Left ventricle myocardium inferior (tissue), 1 donor: ENCODE results near the gene ST14. TPM values are rescaled to one million over a fixed set of nuclear protein-coding genes. Genes with fewer than 3 reads are reported as not detected.

Experiments used
- DNase-seq: peaks from one replicate; pipeline ENCODE4 v3.0.0-alpha.2; 2020
- H3K27ac ChIP-seq: fragments of 200-600 bp; replicated peaks from 2 replicates; pipeline ENCODE4 v1.8.0; 2021
- H3K27me3 ChIP-seq: fragments of 200-600 bp; 2 replicates; pipeline ENCODE4 v1.8.0; 2021; ENCODE audit warnings: low read depth
- H3K36me3 ChIP-seq: fragments of 200-600 bp; 2 replicates; pipeline ENCODE4 v1.8.0; 2021
- H3K4me1 ChIP-seq: fragments of 200-600 bp; 2 replicates; pipeline ENCODE4 v1.8.0; 2021
- H3K4me3 ChIP-seq: fragments of 200-600 bp; 2 replicates; pipeline ENCODE4 v1.8.0; 2021; ENCODE audit warnings: mild to moderate bottlenecking, moderate library complexity
- H3K9me3 ChIP-seq: fragments of 200-600 bp; replicated peaks from 2 replicates; pipeline ENCODE4 v1.8.0; 2021
- CTCF ChIP-seq: fragments of 200-600 bp; IDR thresholded peaks from 2 replicates; pipeline ENCODE4 v1.8.0; 2021; ENCODE audit warnings: antibody characterized with exemption, mild to moderate bottlenecking, borderline replicate concordance
- intact Hi-C: fragments of 100-400 bp; cut with micrococcal nuclease; formaldehyde crosslinking; loops from one replicate; pipeline ENCODE4 v1.11.0; 2022
- total RNA-seq: library from RNA; stranded (reverse); fragmentation: NEBNext Ultra II Directional; extraction: Animal tissue kit (Norgen Biotek cat#: 25700); gene quantifications from one replicate; pipeline ENCODE4 v1.2.1, GENCODE V29; 2021
- donor health status: DM: no; HTN: yes; CAD: no; lungs with severe emphysema.

The ST14 gene
- total RNA-seq, 1 donor from 2014 or later: 1.0 TPM

- no peaks in the 10 kb centered on the region for H3K27me3 ChIP-seq
- intact Hi-C loops: no loop called here
- H3K4me1 ChIP-seq: peaks cover 63% of the 10 kb centered on the region
- no peak for DNase-seq
- H3K9me3 ChIP-seq: no peaks in the 10 kb centered on the region
- H3K4me3 ChIP-seq: no peak overlapping the region
- no peak for TF ChIP-seq CTCF
- peak overlapping the region; percentile 41 for H3K27ac ChIP-seq
- H3K36me3 ChIP-seq: peaks cover 42% of the 10 kb centered on the region
Observed at GRCh38 chr11:130122141-130122575, 37.4 kb upstream of the ST14 start.

- no peaks in the 10 kb centered on the region for H3K9me3 ChIP-seq
- no peak for DNase-seq
- intact Hi-C loops: no loop called here
- H3K4me3 ChIP-seq: no peak overlapping the region
- no peak for TF ChIP-seq CTCF
- H3K36me3 ChIP-seq: peaks cover 56% of the 10 kb centered on the region
- peaks cover 59% of the 10 kb centered on the region for H3K4me1 ChIP-seq
- peak overlapping the region; percentile 71 for H3K27ac ChIP-seq
- H3K27me3 ChIP-seq: no peaks in the 10 kb centered on the region
Observed at GRCh38 chr11:130123414-130124040, 36.1 kb upstream of the ST14 start.

GRCh38 chr11:130124096-130124495 lies 35.5 kb upstream of the ST14 start:
- no peak for TF ChIP-seq CTCF
- no peaks in the 10 kb centered on the region for H3K9me3 ChIP-seq
- H3K4me1 ChIP-seq: peaks cover 53% of the 10 kb centered on the region
- H3K4me3 ChIP-seq: no peak overlapping the region
- H3K36me3 ChIP-seq: peaks cover 62% of the 10 kb centered on the region
- peak; percentile 65 for DNase-seq
- H3K27me3 ChIP-seq: no peaks in the 10 kb centered on the region
- peak overlapping the region; percentile 71 for H3K27ac ChIP-seq
- intact Hi-C loops: no loop called here

GRCh38 chr11:130125638-130126037 lies 33.9 kb upstream of the ST14 start:
- Histone ChIP-seq H3K36me3 (peaks cover 77% of the 10 kb centered on the region), H3K4me3 (no peak overlapping the region), H3K4me1 (peaks cover 40% of the 10 kb centered on the region), H3K27me3 (no peaks in the 10 kb centered on the region), H3K9me3 (no peaks in the 10 kb centered on the region), H3K27ac (no peak overlapping the region)
- TF ChIP-seq CTCF: no peak
- DNase-seq: no peak
- intact Hi-C loops: no loop called here

- TF ChIP-seq CTCF: no peak
- Histone ChIP-seq H3K4me1 (peaks cover 38% of the 10 kb centered on the region), H3K9me3 (no peaks in the 10 kb centered on the region), H3K27me3 (no peaks in the 10 kb centered on the region), H3K4me3 (no peak overlapping the region), H3K27ac (no peak overlapping the region), H3K36me3 (peaks cover 86% of the 10 kb centered on the region)
- intact Hi-C loops: no loop called here
- DNase-seq: no peak
Observed at GRCh38 chr11:130126516-130126915, 33.1 kb upstream of the ST14 start.

- no peaks in the 10 kb centered on the region for H3K9me3 ChIP-seq
- H3K36me3 ChIP-seq: peaks cover 82% of the 10 kb centered on the region
- H3K27me3 ChIP-seq: no peaks in the 10 kb centered on the region
- no peak overlapping the region for H3K27ac ChIP-seq
- H3K4me1 ChIP-seq: peaks cover 28% of the 10 kb centered on the region
- no peak for TF ChIP-seq CTCF
- intact Hi-C loops: no loop called here
- no peak for DNase-seq
- no peak overlapping the region for H3K4me3 ChIP-seq
Observed at GRCh38 chr11:130127509-130127908, 32.1 kb upstream of the ST14 start.
